ENCODE data around the gene FARS2.

DNA sequence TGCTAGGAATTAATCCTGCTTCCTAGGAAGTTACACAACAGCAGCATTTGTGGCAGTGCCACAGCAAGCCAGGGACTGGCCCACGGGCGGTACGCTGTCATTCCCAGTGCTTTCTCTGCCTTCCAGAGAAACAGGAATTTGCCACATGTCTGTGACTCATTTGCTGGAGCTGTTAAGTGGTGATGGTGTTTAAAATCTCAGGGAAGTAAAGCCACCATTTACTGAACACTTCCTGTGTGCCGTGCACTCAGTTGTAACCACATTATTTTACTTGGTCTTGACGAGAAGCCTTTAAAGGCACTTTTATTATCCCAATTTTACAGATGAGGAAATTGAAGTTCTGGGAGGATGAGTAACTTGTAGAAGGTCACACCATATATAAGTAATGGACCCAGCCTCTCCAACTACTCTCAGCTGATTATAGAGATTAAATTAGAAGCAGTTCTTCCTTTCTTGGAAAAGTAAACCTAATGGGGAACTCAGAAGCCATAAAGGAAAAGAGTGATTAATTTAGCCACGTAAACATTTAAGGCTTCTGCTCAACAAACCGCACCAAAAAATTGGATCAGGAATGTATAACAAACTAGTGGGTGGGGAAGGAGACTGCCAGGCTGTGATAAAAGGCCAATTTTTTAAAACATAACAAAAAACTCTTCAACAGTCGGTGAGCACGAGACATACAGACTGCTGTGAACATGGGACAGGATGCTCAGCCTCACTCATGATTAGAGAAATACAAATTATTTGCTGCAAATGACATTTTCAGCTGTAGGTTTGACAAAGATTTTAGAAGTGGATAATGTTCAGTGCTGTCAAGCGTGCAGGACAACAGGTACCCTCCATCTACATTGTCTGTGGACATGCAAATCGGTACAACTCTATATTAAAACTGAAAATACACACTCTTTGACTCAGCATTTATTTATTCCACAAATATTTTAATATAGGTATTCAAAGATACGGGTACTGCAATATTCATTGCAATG, 434.2 kb downstream of the FARS2 start:
- TF ChIP-seq GATA2 (IDR thresholded peaks at IDR 0.05; ENCODE audit: low read depth, low read length) (no peak), GATA3 (IDR thresholded peaks at IDR 0.05; ENCODE audit: low read depth, low read length) (no peak)
